Measurements from ENCODE around the gene KBTBD3. TPM values are rescaled to one million over a fixed set of nuclear protein-coding genes. Genes with fewer than 3 reads are reported as not detected.
A peak's percentile ranks its signal among the peaks of the same experiment; 100 is the strongest.

Gene KBTBD3
- 10 to 100 TPM; 12.1 to 16.6 (median 13.8) TPM for total RNA-seq

GRCh38 chr11:106076919-106077608 is at the start of gene KBTBD3:
TSS of gene KBTBD3 (minus strand) at chr11:106077347. CDS start at chr11:106059097, 18,250 bp downstream.
- no peaks in the 10 kb centered on the region for H3K27me3 ChIP-seq
- TF ChIP-seq CTCF (IDR thresholded peaks at IDR 0.05) (peak in 4 of 6 experiments; percentile 32 to 61 (median 44)), POLR2A (IDR thresholded peaks at IDR 0.05) (peak; percentile 63 to 95)
- intact Hi-C loops (cut with DNase I) = loop anchor here (10.0 kb wide), 1 partner anchor 52 kb away; the partner anchor contains the start of gene MSANTD4
- peak within 1 kb of the TSS; percentile 75 to 94 (median 84) for H3K4me3 ChIP-seq (replicated peaks in 1 of 3)
- 0% methylated on average over 10 to 24 of the region's 37 CpGs for WGBS, 2 donors
- H3K4me1 ChIP-seq = peaks cover 8 to 11% of the 10 kb centered on the region in 2 donors
- H3K9me3 ChIP-seq = no peaks in the 10 kb centered on the region
- peak; percentile 99 for DNase-seq
- H3K36me3 ChIP-seq = peaks cover 0 to 10% of the 10 kb centered on the region in 2 donors
- H3K27ac ChIP-seq = peak within 1 kb of the TSS; percentile 94 to 97 (median 96)

GRCh38 chr11:106121570-106122320 is 44.6 kb upstream of the KBTBD3 start:
- intact Hi-C loops (cut with DNase I) = no loop called here
- 48 to 53% methylated on average over 6 of the region's 6 CpGs for WGBS, 2 donors

GRCh38 chr11:106105986-106106385 is 28.8 kb upstream of the KBTBD3 start:
- no peak overlapping the region for H3K27ac ChIP-seq
- WGBS, 2 donors = 90 to 94% methylated on average over 6 of the region's 6 CpGs
- H3K4me1 ChIP-seq = no peaks in the 10 kb centered on the region
- no peaks in the 10 kb centered on the region for H3K9me3 ChIP-seq
- DNase-seq = no peak
- intact Hi-C loops (cut with DNase I) = no loop called here
- H3K27me3 ChIP-seq = no peaks in the 10 kb centered on the region
- TF ChIP-seq POLR2A (IDR thresholded peaks at IDR 0.05) = no peak
- TF ChIP-seq CTCF (IDR thresholded peaks at IDR 0.05) = no peak
- no peak overlapping the region for H3K4me3 ChIP-seq (replicated peaks in 1 of 3)
- H3K36me3 ChIP-seq = no peaks in the 10 kb centered on the region

More at GRCh38 chr11:106121570-106122320, 44.6 kb upstream of the KBTBD3 start:
- Histone ChIP-seq H3K36me3 (no peaks in the 10 kb centered on the region), H3K4me1 (no peaks in the 10 kb centered on the region), H3K9me3 (no peaks in the 10 kb centered on the region), H3K27ac (no peak overlapping the region), H3K27me3 (no peaks in the 10 kb centered on the region), H3K4me3 (replicated peaks in 1 of 3) (no peak overlapping the region)
- no peak for DNase-seq
- TF ChIP-seq POLR2A (IDR thresholded peaks at IDR 0.05) = no peak
- TF ChIP-seq CTCF (IDR thresholded peaks at IDR 0.05) = no peak

- no peak for TF ChIP-seq CTCF (IDR thresholded peaks at IDR 0.05)
- TF ChIP-seq POLR2A (IDR thresholded peaks at IDR 0.05) = no peak
These were observed 24.7 kb upstream of the KBTBD3 start for GRCh38 chr11:106101819-106102218.

GRCh38 chr11:106101370-106101769 is 24.2 kb upstream of the KBTBD3 start:
- no peak for TF ChIP-seq POLR2A (IDR thresholded peaks at IDR 0.05)
- no peak for TF ChIP-seq CTCF (IDR thresholded peaks at IDR 0.05)
- H3K27me3 ChIP-seq = no peaks in the 10 kb centered on the region
- H3K27ac ChIP-seq = no peak overlapping the region
- no peak for DNase-seq
- peaks cover 15 to 16% of the 10 kb centered on the region in 2 donors for H3K36me3 ChIP-seq
- no peak overlapping the region for H3K4me3 ChIP-seq (replicated peaks in 1 of 3)
- no peaks in the 10 kb centered on the region for H3K9me3 ChIP-seq
- intact Hi-C loops (cut with DNase I) = no loop called here
- WGBS, 2 donors = 46 to 57% methylated on average over 3 of the region's 3 CpGs
- H3K4me1 ChIP-seq = no peaks in the 10 kb centered on the region

More at GRCh38 chr11:106101819-106102218, 24.7 kb upstream of the KBTBD3 start:
- Histone ChIP-seq H3K4me1 (no peaks in the 10 kb centered on the region), H3K9me3 (no peaks in the 10 kb centered on the region), H3K27me3 (no peaks in the 10 kb centered on the region), H3K36me3 (peaks cover 11 to 13% of the 10 kb centered on the region in 2 donors), H3K27ac (no peak overlapping the region), H3K4me3 (replicated peaks in 1 of 3) (no peak overlapping the region)
- 93 to 97% methylated on average over 1 of the region's 1 CpG for WGBS, 2 donors
- DNase-seq = no peak
- intact Hi-C loops (cut with DNase I) = no loop called here
